Kidney (tissue), 14 donors: ENCODE measurements around the gene DNMT3B. TPM values are rescaled to one million over a fixed set of nuclear protein-coding genes. Genes with fewer than 3 reads are reported as not detected.

ENCODE experiments used
- DNase-seq, 5 donors: peaks; one replicate each; pipeline ENCODE4 v3.0.0-alpha.2; 2013 to 2020
- FAIRE-seq: peaks from 2 replicates; lab custom pipeline; 2012; peaks lifted over from hg19 to GRCh38; lab: Jason Lieb, UNC
- H3K27ac ChIP-seq, 2 donors: one replicate each; pipeline ENCODE4 v1.7.0; 2013; ENCODE audit warnings: low read depth in 2 of 2, low read length in 2 of 2, inconsistent platforms in 1 of 2
- H3K27me3 ChIP-seq: one replicate; pipeline ENCODE4 v1.7.1; 2013; ENCODE audit warnings: low read length, inconsistent platforms; ENCODE audit not compliant: control insufficient read depth, insufficient read depth
- H3K36me3 ChIP-seq, 3 donors: one replicate each; pipeline versions ENCODE4 v1.7.0 to v1.7.1; 2013; ENCODE audit warnings: low read length in 3 of 3, control low read depth in 1 of 3, inconsistent platforms in 1 of 3; ENCODE audit not compliant: insufficient read depth in 3 of 3, control insufficient read depth in 2 of 3
- H3K4me1 ChIP-seq, 3 donors: one replicate each; pipeline versions ENCODE4 v1.7.0 to v1.7.1; 2013; ENCODE audit warnings: low read length in 3 of 3, inconsistent platforms in 1 of 3, low read depth in 1 of 3; ENCODE audit not compliant: control insufficient read depth in 2 of 3, insufficient read depth in 2 of 3
- H3K4me3 ChIP-seq, 3 donors: one replicate each; pipeline versions ENCODE4 v1.7.0 to v1.8.1; 2013; ENCODE audit warnings: low read length in 3 of 3, control low read depth in 1 of 3, inconsistent platforms in 1 of 3
- H3K9ac ChIP-seq, 3 donors: one replicate each; pipeline versions ENCODE4 v1.7.0 to v1.7.1; 2013; ENCODE audit warnings: low read length in 3 of 3, control low read depth in 1 of 3, inconsistent platforms in 1 of 3
- H3K9me3 ChIP-seq, 3 donors: one replicate each; pipeline versions ENCODE4 v1.7.0 to v1.7.1; 2013; ENCODE audit warnings: low read length in 3 of 3, control low read depth in 1 of 3, inconsistent platforms in 1 of 3; ENCODE audit not compliant: control insufficient read depth in 2 of 3, insufficient read depth in 1 of 3
- intact Hi-C: fragments of 100-400 bp; cut with DNase I; formaldehyde crosslinking; loops from one replicate; pipeline ENCODE4 v1.11.1; 2022
- polyA plus RNA-seq: library from polyadenylated mRNA; stranded (reverse); fragments of 350-450 nt; fragmentation: Illumina TruSeq; extraction: RNeasy Lipid Tissue Mini Kit (QIAGEN cat#74804); gene quantifications from one replicate; pipeline ENCODE4 v1.2.3, GENCODE V29; 2014; ENCODE audit warnings: low read depth, low replicate concordance; ENCODE audit not compliant: insufficient read depth
- total RNA-seq: library from RNA; stranded (reverse); fragmentation: NEBNext Ultra II Directional; extraction: Animal tissue kit (Norgen Biotek cat#: 25700); gene quantifications from one replicate; pipeline ENCODE4 v1.2.1, GENCODE V29; 2021
- TF ChIP-seq, protein P1 (sequence below): IDR thresholded peaks from 3 replicates; pipeline ENCODE4 v1.5.1; 2012; ENCODE audit warnings: mild to moderate bottlenecking, moderate library complexity, borderline replicate concordance; ENCODE audit not compliant: insufficient read depth; ENCODE audit errors: extremely low read depth
- donor health status: control.
- donor health status: control.
- donor health status: control.
- donor health status: control.
- donor health status: control.
- donor health status: DM: yes; HTN: yes; CAD: no.
- donor health status: Normal renal cell carcinoma (clear cell type).

The DNMT3B gene
- total and polyA plus RNA-seq, 2 donors from 2014 or later: 1.2 to 2.9 TPM

DNA sequence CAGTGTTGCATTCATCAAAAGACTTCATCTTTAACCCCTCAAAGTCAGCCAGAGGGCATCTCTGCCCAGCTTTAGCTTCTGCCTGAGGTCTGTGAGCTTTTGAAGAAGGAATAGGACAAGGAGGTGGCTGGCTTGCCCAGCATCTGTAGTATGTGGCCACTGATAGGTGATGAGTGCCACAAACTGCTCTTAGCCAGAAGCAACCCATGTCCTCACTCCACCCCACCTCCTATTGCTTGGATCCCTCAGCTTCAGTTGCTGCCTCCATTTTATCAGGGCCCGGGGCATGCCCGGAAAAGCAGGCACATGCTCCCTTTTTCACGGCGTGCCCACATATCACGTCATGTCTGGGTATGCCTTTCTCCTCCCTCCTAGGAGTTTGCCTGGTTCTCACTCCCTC, 84.7 kb downstream of the DNMT3B start:
- Histone ChIP-seq H3K27me3 (no peaks in the 10 kb centered on the region), H3K36me3 (peaks cover 8 to 31% (median 25%) of the 10 kb centered on the region in 3 donors), H3K9ac (no peak overlapping the region), H3K27ac (no peak overlapping the region), H3K4me3 (no peak overlapping the region), H3K4me1 (no peaks in the 10 kb centered on the region), H3K9me3 (no peaks in the 10 kb centered on the region)
- TF ChIP-seq, protein P1, sequence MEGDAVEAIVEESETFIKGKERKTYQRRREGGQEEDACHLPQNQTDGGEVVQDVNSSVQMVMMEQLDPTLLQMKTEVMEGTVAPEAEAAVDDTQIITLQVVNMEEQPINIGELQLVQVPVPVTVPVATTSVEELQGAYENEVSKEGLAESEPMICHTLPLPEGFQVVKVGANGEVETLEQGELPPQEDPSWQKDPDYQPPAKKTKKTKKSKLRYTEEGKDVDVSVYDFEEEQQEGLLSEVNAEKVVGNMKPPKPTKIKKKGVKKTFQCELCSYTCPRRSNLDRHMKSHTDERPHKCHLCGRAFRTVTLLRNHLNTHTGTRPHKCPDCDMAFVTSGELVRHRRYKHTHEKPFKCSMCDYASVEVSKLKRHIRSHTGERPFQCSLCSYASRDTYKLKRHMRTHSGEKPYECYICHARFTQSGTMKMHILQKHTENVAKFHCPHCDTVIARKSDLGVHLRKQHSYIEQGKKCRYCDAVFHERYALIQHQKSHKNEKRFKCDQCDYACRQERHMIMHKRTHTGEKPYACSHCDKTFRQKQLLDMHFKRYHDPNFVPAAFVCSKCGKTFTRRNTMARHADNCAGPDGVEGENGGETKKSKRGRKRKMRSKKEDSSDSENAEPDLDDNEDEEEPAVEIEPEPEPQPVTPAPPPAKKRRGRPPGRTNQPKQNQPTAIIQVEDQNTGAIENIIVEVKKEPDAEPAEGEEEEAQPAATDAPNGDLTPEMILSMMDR: no peak
- FAIRE-seq: no peak
- no peak for DNase-seq
- intact Hi-C loops: no loop called here

DNA sequence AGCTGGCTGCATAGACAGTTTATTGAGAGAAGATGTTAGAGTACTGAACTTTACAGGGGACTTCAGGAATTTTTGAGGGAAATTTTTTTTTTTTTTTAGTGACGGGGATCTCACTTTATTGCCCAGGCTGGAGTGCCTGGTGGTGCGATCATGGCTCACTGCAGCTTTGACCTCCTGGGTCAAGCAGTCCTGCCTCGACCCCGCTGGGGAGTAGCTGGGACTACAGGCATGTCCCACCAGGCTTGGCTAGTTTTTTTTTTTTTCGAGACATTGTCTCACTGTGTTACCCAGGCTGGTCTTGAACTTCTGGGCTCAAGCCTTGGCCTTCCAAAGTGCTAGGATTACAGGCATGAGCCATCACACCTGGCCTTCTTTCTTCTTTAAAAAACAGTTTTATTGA, 85.8 kb downstream of the DNMT3B start:
- TF ChIP-seq, protein P1: no peak
- intact Hi-C loops: no loop called here
- no peaks in the 10 kb centered on the region for H3K27me3 ChIP-seq
- H3K4me3 ChIP-seq: no peak overlapping the region
- no peaks in the 10 kb centered on the region for H3K9me3 ChIP-seq
- no peaks in the 10 kb centered on the region for H3K4me1 ChIP-seq
- FAIRE-seq (no peak), DNase-seq (no peak)
- H3K9ac ChIP-seq: no peak overlapping the region
- H3K36me3 ChIP-seq: peaks cover 4 to 28% (median 25%) of the 10 kb centered on the region in 3 donors
- H3K27ac ChIP-seq: no peak overlapping the region

DNA sequence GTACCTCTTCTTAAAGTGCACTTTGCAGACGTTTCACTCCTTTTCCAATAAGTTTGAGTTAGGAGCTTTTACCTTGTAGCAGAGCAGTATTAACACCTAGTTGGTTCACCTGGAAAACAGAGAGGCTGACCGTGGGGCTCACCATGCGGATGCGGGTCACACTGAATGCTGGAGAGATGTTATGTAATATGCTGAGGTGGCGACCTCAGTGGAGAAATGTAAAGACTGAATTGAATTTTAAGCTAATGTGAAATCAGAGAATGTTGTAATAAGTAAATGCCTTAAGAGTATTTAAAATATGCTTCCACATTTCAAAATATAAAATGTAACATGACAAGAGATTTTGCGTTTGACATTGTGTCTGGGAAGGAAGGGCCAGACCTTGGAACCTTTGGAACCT, 86.7 kb downstream of the DNMT3B start:
- TF ChIP-seq, protein P1: no peak
- Histone ChIP-seq H3K27me3 (no peaks in the 10 kb centered on the region), H3K36me3 (peaks cover 4 to 28% (median 25%) of the 10 kb centered on the region in 3 donors), H3K4me1 (no peaks in the 10 kb centered on the region), H3K4me3 (no peak overlapping the region), H3K9ac (no peak overlapping the region), H3K9me3 (no peaks in the 10 kb centered on the region), H3K27ac (no peak overlapping the region)
- no peak for FAIRE-seq
- intact Hi-C loops: no loop called here
- no peak for DNase-seq

DNA sequence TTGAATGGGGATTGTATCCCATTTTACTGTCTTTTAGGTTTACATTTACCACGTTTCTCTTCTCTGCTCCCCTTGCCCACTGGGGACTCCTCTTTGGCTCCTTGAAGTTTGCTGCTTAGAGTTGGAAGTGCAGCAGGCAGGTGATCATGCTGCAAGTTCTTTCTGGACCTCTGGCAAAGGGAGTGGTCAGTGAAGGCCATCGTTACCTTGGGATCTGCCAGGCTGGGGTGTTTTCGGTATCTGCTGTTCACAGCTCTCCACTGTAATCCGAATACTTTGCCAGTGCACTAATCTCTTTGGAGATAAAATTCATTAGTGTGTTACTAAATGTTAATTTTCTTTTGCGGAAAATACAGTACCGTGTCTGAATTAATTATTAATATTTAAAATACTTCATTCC, 87.4 kb downstream of the DNMT3B start:
- intact Hi-C loops: no loop called here
- TF ChIP-seq, protein P1: no peak
- no peaks in the 10 kb centered on the region for H3K9me3 ChIP-seq
- no peaks in the 10 kb centered on the region for H3K4me1 ChIP-seq
- no peak for DNase-seq
- H3K9ac ChIP-seq: no peak overlapping the region
- H3K27ac ChIP-seq: no peak overlapping the region
- no peak for FAIRE-seq
- H3K27me3 ChIP-seq: no peaks in the 10 kb centered on the region
- no peak overlapping the region for H3K4me3 ChIP-seq
- peaks cover 4 to 28% (median 25%) of the 10 kb centered on the region in 3 donors for H3K36me3 ChIP-seq
